Mucosa of descending colon (tissue), 3 donors: ENCODE measurements around the gene FOLH1. TPM values are rescaled to one million over a fixed set of nuclear protein-coding genes. Genes with fewer than 3 reads are reported as not detected.
"Not testable (repeated sequence)": the region's sequence is repeated elsewhere in the genome, so short reads cannot be mapped to it uniquely, and the experiment has no call there.

ENCODE experiments used
- ATAC-seq: fragments of 200-7000 bp; cut with Tn5 transposase; one replicate; pipeline ENCODE4 v1.9.1; 2020; ENCODE audit warnings: mild to moderate bottlenecking, moderate library complexity
- DNase-seq, 3 donors: peaks; one replicate each; pipeline ENCODE4 v3.0.0-alpha.2; 2020
- H3K36me3 ChIP-seq: fragments of 200-600 bp; one replicate; pipeline ENCODE4 v1.8.0; 2021; ENCODE audit warnings: low read depth, mild to moderate bottlenecking
- H3K4me1 ChIP-seq: fragments of 200-600 bp; one replicate; pipeline ENCODE4 v1.8.0; 2021; ENCODE audit warnings: low read depth, mild to moderate bottlenecking
- H3K4me3 ChIP-seq: fragments of 200-600 bp; one replicate; pipeline ENCODE4 v1.8.0; 2021; ENCODE audit warnings: mild to moderate bottlenecking
- H3K9me3 ChIP-seq: fragments of 200-600 bp; one replicate; pipeline ENCODE4 v1.8.0; 2021; ENCODE audit warnings: mild to moderate bottlenecking
- intact Hi-C, 2 donors: fragments of 100-400 bp; cut with DNase I in 1 of 2; cut with micrococcal nuclease in 1 of 2; formaldehyde crosslinking; loops; one replicate each; pipeline versions ENCODE4 v1.11.0 to v1.11.1; 2022; cut with DNase I, micrococcal nuclease
- long read RNA-seq, 2 donors: library from polyadenylated mRNA; unstranded; transcript quantifications; one replicate each; pipeline ENCODE4 v2.0.0, GENCODE V29; 2019 to 2021
- total RNA-seq, 3 donors: library from RNA; stranded (reverse); fragmentation: NEBNext Ultra II Directional in 2 of 3; extraction: Animal tissue kit (Norgen Biotek cat#: 25700) in 2 of 3; gene quantifications; one replicate each; pipeline versions ENCODE4 v1.2.1 to v1.2.4, GENCODE V29; 2021 to 2023
- TF ChIP-seq, protein P1 (sequence below): fragments of 200-600 bp; IDR thresholded peaks from one replicate; pipeline ENCODE4 v1.8.0; 2022; ENCODE audit warnings: antibody characterized with exemption, mild to moderate bottlenecking
- donor health status: DM: no; HTN: no; CAD: no; lungs with moderate emphysema.
- donor health status: DM: no; HTN: no; CAD: no.
- donor health status: DM: no; HTN: yes; CAD: no.

The FOLH1 gene
- total RNA-seq, result 1 to 10 TPM in 2 of 3 donors, under 1 TPM in 1; 0.34 to 1.4 (median 1.0) TPM
- long read RNA-seq, donor 1, partial matches to known transcripts, result 0 of 2 reads
- long read RNA-seq, donor 1, other reads (novel, unspliced or antisense), result 1 of 2 reads
- long read RNA-seq, donor 2, partial matches to known transcripts, result 0 of 1 reads
- long read RNA-seq, donor 2, other reads (novel, unspliced or antisense), result 0 of 1 reads

DNA sequence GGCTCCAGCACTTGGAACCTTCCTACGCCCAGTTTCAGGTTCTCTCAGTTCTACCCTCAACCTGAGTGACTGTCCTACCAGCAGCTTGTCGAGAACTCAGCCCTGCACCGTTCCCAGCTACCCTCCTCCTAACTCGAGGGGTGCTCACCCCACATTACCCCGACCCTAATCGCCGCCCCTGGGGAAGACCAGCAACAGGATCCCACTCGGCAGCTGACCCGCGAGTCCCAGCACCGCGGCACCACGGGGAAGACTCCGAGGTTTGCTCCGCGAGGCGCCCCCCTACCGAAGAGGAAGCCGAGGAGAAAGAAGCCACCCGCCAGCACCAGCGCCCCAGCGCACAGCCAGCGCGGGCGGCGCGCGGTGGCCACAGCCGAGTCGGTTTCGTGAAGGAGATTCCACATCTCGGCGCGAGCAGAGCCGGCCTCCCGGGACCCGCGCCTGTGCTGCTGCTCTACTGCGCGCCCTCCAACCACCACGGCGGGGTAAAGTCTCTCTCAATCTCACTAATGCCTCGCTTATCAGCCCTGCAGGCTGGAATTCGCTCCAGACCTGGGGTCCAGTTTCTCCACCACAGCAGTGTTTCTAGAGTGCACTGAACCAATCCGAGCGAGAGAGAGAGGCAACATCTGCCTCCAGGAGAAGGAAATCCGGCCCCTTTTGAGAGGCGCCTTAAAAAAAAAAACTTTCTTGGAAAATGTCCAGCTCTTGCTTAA lies at the start of gene FOLH1:
TSS of gene FOLH1 (minus strand) at position 597 of the 716 bp plus-strand sequence. CDS start at position 404, 193 bp downstream.
- intact Hi-C loops, result no loop called here
- ATAC-seq (peak; percentile 33), DNase-seq (peak in 1 of 3 donors; percentile 26)
- no peak within 1 kb of the TSS for H3K4me3 ChIP-seq
- no peaks in the 10 kb centered on the region for H3K9me3 ChIP-seq
- H3K36me3 ChIP-seq, result no peaks in the 10 kb centered on the region
- no peaks in the 10 kb centered on the region for H3K4me1 ChIP-seq
- TF ChIP-seq, protein P1, sequence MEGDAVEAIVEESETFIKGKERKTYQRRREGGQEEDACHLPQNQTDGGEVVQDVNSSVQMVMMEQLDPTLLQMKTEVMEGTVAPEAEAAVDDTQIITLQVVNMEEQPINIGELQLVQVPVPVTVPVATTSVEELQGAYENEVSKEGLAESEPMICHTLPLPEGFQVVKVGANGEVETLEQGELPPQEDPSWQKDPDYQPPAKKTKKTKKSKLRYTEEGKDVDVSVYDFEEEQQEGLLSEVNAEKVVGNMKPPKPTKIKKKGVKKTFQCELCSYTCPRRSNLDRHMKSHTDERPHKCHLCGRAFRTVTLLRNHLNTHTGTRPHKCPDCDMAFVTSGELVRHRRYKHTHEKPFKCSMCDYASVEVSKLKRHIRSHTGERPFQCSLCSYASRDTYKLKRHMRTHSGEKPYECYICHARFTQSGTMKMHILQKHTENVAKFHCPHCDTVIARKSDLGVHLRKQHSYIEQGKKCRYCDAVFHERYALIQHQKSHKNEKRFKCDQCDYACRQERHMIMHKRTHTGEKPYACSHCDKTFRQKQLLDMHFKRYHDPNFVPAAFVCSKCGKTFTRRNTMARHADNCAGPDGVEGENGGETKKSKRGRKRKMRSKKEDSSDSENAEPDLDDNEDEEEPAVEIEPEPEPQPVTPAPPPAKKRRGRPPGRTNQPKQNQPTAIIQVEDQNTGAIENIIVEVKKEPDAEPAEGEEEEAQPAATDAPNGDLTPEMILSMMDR, result no peak

DNA sequence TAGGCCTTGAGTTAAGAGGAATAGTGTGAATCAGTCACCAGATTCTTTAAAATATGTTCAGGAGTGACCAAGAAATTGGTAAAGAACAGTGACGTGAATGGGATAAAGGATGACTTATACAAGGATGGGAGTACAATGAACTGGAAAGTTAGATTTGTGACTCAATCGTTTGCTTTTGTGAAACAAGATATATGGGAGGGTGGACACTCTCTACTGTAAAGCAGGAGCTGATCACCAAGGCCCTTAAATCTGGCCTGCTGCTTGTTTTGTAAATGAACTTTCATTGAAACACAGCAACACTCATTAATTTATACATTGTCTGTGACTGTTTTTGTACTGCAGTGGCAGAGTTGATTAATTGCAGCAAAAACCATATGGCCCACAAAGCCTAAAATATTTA lies 46.7 kb upstream of the FOLH1 start:
- H3K9me3 ChIP-seq, intact Hi-C loops, ATAC-seq, DNase-seq, H3K4me1 ChIP-seq, H3K4me3 ChIP-seq, H3K36me3 ChIP-seq: not testable (repeated sequence)

DNA sequence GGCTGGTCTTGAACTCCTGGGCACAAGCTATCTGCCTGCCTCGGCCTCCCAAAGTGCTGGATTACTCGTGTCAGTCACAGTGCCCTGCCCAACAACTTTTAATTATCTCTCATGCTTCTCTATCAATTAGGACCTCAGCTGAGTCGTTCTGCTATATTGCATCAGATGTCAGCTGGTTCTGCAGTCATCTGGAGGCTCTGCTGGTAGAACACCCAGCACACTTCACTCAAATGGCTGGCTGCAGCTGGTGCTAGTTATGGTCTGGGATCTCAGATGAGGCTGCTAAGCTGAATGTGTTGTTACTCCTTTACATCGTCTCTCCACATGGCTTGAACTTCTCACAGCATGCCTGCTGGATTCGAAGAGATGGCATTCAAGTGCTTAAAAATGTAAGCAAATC lies 42.8 kb upstream of the FOLH1 start:
- DNase-seq, H3K9me3 ChIP-seq, H3K4me3 ChIP-seq, intact Hi-C loops, H3K36me3 ChIP-seq, ATAC-seq, H3K4me1 ChIP-seq: not testable (repeated sequence)

DNA sequence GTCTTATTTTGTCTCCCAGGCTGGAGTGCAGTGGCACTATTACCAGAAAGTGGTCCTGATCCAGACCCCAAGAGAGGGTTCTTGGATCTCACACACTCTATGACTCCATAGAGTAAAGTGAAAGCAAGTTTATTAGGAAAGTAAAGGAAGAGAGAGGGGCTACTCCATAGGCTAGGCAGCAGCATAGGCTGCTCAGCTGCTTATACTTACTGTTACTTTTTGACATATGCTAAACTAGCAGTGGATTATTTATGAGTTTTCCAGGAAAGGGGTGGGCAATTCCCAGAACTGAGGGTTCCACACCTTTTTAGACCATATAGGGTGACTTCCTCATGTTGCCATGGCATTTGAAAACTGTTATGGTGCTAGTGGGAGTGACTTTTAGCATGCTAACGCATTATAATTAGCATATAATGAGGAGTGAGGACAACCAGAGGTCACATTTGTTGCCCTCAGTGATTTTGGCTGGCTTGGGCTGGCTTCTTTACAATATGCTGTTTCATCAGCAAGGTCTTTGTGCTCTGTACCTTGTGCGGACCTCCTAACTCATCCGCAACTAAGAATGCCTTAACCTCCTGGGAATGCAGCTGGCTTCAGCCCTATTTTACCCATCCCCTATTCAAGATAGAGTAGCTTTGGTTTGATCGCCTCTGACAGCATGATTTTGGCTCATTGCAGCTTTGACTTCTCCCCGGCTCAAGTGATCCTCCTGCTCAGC lies 42.2 kb upstream of the FOLH1 start:
- H3K4me3 ChIP-seq, H3K9me3 ChIP-seq, H3K4me1 ChIP-seq, ATAC-seq, DNase-seq, H3K36me3 ChIP-seq, intact Hi-C loops: not testable (repeated sequence)

DNA sequence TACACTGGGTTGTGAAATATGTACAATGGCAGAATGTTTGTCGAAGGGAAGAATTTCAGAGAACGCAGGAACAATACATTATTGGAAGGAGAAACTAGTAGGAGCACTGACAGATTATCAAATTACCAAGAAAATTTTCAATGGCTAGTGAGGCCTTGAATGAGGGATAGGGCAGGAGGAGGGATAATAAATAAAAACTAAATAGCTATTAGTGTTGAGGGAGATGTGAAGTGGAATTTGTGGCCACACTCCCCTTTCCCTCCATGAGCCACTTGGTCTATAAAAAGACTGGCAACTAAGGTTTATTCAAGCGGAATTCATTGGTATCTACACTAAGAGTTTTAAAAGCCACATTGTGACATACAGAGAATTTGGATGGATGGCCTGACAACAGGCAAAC lies 41.0 kb upstream of the FOLH1 start:
- DNase-seq, H3K36me3 ChIP-seq, H3K4me3 ChIP-seq, H3K4me1 ChIP-seq, intact Hi-C loops, ATAC-seq, H3K9me3 ChIP-seq: not testable (repeated sequence)

DNA sequence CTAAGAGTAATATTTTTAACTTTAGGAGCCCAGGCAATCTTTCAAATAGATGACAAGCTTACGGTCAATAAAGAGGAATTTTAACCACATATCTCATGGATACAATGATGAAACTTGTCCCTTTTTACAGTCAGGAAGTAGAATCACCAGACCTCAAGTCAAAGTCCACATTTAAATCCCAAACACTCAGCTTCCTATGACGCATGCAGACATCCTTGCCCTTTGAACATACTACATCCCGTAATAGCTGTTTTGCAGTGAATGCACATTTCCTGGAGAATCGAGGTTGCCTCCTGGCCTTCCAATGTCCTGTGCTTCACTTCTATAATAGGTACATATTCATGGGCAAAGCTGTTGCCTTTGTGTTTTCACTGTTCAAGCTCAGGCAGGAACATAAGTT lies 25.3 kb upstream of the FOLH1 start:
- H3K9me3 ChIP-seq, H3K4me1 ChIP-seq, intact Hi-C loops, H3K36me3 ChIP-seq, DNase-seq, H3K4me3 ChIP-seq: not testable (repeated sequence)
- ATAC-seq, result peak; percentile 82

DNA sequence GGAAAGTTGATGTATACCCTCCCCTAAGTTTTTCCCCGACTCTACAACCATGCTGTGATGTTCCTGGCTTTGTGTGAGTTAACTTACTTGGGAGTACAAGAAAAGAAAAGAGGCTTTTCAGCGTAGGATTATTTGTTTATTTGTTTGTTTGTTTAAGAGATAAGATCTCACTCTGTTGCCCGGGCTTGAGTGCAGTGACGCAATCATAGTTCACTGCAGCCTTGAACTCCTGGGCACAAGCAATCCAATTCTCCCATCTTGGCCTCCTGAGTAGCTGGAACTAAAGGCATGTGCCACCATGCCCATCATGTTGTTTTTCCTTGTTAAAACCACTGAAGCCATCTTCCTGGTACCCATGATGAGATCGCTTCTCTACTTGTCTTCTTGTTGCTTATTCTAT lies 24.6 kb upstream of the FOLH1 start:
- H3K9me3 ChIP-seq, H3K4me3 ChIP-seq, H3K4me1 ChIP-seq, ATAC-seq, H3K36me3 ChIP-seq, DNase-seq, intact Hi-C loops: not testable (repeated sequence)

DNA sequence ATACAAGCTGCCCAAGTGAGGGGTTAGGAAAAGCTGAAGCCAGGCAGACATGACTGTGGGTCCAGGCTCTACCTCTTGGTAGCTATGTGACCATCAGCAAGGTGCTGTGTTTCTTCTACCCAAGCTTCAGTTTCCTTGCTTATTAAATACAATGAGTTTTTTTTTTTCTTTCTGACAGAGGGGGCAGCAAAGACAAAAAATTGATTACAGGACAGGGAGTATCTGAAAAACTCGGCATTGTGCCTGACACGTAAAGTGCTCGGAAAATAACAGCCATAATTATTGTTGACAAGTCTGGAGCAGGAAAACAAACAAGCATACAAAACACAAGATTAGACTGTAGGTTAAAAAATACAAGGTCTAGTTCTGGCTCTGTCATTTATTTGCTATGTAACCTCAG lies 23.3 kb upstream of the FOLH1 start:
- H3K4me3 ChIP-seq, DNase-seq, ATAC-seq, H3K4me1 ChIP-seq, intact Hi-C loops, H3K9me3 ChIP-seq, H3K36me3 ChIP-seq: not testable (repeated sequence)

DNA sequence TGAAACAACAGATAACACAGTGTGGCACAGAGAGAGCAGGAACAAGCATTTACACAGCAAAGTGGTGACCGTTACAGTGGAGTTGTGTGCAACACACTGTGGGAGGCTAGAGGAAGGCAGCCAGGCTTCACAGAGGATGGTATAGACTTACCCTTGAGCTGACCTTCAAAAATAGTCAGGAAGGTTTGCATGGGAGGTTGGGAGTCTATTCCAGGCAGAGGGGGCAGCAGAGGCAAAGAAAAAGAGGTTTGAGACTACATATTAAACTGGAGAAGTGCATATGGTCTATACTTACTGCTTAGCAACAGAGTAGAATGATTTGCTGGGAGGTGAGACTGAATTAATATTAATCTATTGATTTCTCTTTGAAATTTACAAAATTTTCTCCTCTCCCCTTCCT lies 22.1 kb upstream of the FOLH1 start:
- H3K4me3 ChIP-seq, DNase-seq, H3K36me3 ChIP-seq, H3K9me3 ChIP-seq, H3K4me1 ChIP-seq, intact Hi-C loops, ATAC-seq: not testable (repeated sequence)

DNA sequence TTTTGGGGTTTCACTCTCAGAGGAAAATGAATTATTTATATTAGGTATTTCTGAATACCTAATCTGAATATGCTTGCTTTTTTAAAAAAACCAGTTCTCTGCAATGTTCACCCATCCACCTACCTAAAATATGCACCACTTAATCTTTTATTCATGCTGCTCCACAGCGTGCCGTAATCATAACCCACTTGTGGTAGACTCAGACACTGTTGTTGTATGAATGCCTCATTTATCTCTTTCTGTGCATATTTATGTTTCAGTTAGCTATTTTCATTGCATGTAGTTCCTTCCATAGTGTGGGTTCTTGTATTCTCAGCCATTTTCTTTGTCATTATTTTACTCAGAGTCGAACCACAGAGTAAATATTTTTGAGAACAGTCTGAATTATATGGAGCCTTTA lies 21.6 kb upstream of the FOLH1 start:
- H3K4me1 ChIP-seq, H3K9me3 ChIP-seq, intact Hi-C loops, H3K36me3 ChIP-seq, DNase-seq, H3K4me3 ChIP-seq, ATAC-seq: not testable (repeated sequence)

DNA sequence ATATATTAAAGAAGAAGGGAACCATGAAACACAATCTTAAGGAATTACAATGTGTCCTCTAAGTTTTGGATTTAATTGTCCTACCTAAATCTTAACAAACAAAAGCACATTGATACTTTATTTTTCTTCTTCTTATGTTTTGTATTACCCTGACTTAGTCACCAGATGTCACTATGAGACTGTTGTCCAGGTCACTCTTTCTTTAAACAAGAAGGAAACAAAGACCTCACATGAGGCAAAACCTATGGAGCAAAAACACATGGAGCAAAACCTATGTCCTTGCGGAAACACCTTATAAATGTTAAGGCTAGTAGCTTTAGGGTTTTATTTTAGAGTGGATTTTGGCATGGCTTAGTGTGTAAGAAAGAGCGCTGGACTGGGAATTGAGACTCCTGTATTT lies 20.7 kb upstream of the FOLH1 start:
- DNase-seq, H3K9me3 ChIP-seq, intact Hi-C loops, H3K4me1 ChIP-seq, H3K4me3 ChIP-seq, H3K36me3 ChIP-seq: not testable (repeated sequence)
- ATAC-seq, result peak; percentile 44

DNA sequence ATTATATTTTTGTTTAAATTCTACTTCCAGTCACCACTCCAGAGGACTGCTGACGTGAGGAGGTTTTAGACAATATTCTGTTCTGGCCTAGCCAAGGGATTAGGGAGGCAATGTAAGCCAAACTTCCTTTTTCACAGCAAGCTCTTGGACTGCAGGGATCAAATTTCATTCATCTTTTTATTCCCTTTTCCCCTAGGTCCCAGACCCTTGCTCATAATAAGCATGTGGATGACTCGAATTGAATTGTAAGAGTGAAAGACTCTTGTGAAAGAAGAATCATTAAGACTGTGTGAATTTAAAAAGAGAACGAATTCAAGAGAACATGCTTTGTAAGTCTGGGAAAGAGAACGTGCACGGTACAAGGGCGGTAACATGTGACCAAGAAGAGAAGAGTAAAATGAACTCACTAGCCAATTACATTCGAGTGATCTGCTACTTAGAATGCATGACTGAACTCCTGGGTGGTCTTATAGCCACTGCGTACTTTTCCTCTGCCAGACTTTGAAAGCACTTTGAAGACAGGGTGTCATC lies 16.9 kb upstream of the FOLH1 start:
- H3K36me3 ChIP-seq, intact Hi-C loops, ATAC-seq, H3K4me1 ChIP-seq, DNase-seq, H3K9me3 ChIP-seq, H3K4me3 ChIP-seq: not testable (repeated sequence)
